PC-9 (cell line): Measurements from ENCODE around the gene LMO7. TPM values are rescaled to one million over a fixed set of nuclear protein-coding genes. Genes with fewer than 3 reads are reported as not detected.

Source experiments
- BruUV-seq: library from RNA; stranded (reverse); fragments of 400-500 nt; replicated peaks from 2 replicates; lab custom pipeline; 2021; lab: Mats Ljungman, UMichigan
- CTCF ChIA-PET: fragments of 300-600 bp; sonication (Branson Sonifier 250); formaldehyde crosslinking; loops from one replicate; lab custom pipeline; 2022; ENCODE audit warnings: antibody characterized with exemption; lab: Charles Lee
- POLR2A ChIA-PET: fragments of 300-600 bp; sonication (Branson Sonifier 250); formaldehyde crosslinking; loops from one replicate; lab custom pipeline; 2022; ENCODE audit warnings: antibody characterized with exemption; ENCODE audit not compliant: unreplicated experiment; lab: Charles Lee
- DNase-seq, 2 experiments: peaks; one replicate each; pipeline versions ENCODE4 v3.0.0 to v3.0.0-alpha.2; 2015 to 2022; ENCODE audit warnings: mixed read lengths in 1 of 2
- H2AFZ ChIP-seq: fragments of 200-600 bp; sonication (generic); 2 replicates; pipeline ENCODE4 v1.8.1; 2017; ENCODE audit warnings: antibody characterized with exemption
- H3F3A ChIP-seq: fragments of 200-600 bp; sonication (generic); 2 replicates; pipeline ENCODE4 v1.8.1; 2017; ENCODE audit warnings: antibody characterized with exemption, mild to moderate bottlenecking, low read depth; ENCODE audit not compliant: insufficient read depth
- H3K27ac ChIP-seq: fragments of 200-600 bp; sonication (generic); 2 replicates; pipeline ENCODE4 v1.6.1; 2016; ENCODE audit warnings: mixed run types
- H3K27me3 ChIP-seq: fragments of 200-600 bp; sonication (generic); 2 replicates; pipeline ENCODE4 v1.6.1; 2016; ENCODE audit warnings: low read depth, mixed run types; ENCODE audit not compliant: insufficient read depth
- H3K36me3 ChIP-seq: fragments of 200-600 bp; sonication (generic); 2 replicates; pipeline ENCODE4 v1.6.1; 2016; ENCODE audit warnings: low read depth, mixed run types
- H3K4me1 ChIP-seq: fragments of 200-600 bp; sonication (generic); replicated peaks from 2 replicates; pipeline ENCODE4 v1.6.1; 2016; ENCODE audit warnings: mixed run types; ENCODE audit not compliant: insufficient read depth
- H3K4me2 ChIP-seq: fragments of 200-600 bp; sonication (generic); 2 replicates; pipeline ENCODE4 v1.6.1; 2017; ENCODE audit warnings: mixed run types
- H3K4me3 ChIP-seq: fragments of 200-600 bp; sonication (generic); 2 replicates; pipeline ENCODE4 v1.6.1; 2016; ENCODE audit warnings: mixed run types
- H3K79me2 ChIP-seq: fragments of 200-600 bp; sonication (generic); 2 replicates; pipeline ENCODE4 v1.6.1; 2017; ENCODE audit warnings: low read depth, mixed run types
- H3K9me2 ChIP-seq: fragments of 200-600 bp; sonication (generic); 2 replicates; pipeline ENCODE4 v1.8.1; 2017; ENCODE audit warnings: mild to moderate bottlenecking; ENCODE audit not compliant: insufficient read depth
- H3K9me3 ChIP-seq: fragments of 200-600 bp; sonication (generic); 2 replicates; pipeline ENCODE4 v1.8.1; 2016; ENCODE audit warnings: low read depth; ENCODE audit not compliant: insufficient read depth
- H4K20me1 ChIP-seq: fragments of 200-600 bp; sonication (generic); 2 replicates; pipeline ENCODE4 v1.8.1; 2017; ENCODE audit not compliant: insufficient read depth
- CTCF ChIP-seq: fragments of 200-600 bp; sonication (generic); conservative IDR thresholded peaks from 2 replicates; pipeline ENCODE4 v1.6.1; 2017; ENCODE audit warnings: mixed run types, antibody characterized with exemption, mild to moderate bottlenecking, moderate library complexity
- EZH2 ChIP-seq: fragments of 200-600 bp; sonication (generic); IDR thresholded peaks from 2 replicates; pipeline ENCODE4 v1.8.0; 2017; ENCODE audit warnings: antibody characterized with exemption, low read depth
- intact Hi-C: fragments of 100-400 bp; cut with micrococcal nuclease; formaldehyde crosslinking; loops from one replicate; pipeline ENCODE4 v1.10.0; 2022; ENCODE audit not compliant: unreplicated experiment
- total RNA-seq: library from RNA; stranded (reverse); gene quantifications from 2 replicates; pipeline ENCODE4 v1.2.3, GENCODE V29; 2021

LMO7 gene
- total RNA-seq, 1 experiment from 2014 or later: 93.0 TPM

DNA sequence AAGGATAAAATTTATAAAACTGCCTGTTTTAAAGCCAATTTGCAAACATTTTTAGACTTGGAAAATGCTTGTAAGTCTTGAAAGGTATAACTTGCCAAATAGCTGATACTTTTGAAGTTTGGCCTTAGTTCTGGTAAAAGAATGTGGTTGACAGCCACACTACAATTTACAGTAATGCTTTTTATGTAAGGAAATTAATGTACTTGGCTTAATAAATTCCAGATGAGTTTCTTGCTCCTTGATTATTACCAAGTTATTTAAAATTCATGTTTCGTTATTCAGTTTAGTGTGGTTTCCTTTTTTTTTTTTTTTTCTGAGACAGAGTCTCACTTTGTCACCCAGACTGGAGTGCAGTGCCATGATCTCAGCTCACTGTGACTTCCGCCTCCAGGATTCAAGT is 14.9 kb downstream of the LMO7 start:
- Histone ChIP-seq H4K20me1 (no peaks in the 10 kb centered on the region), H3K27ac (no peak overlapping the region), H3K4me2 (no peak overlapping the region), H3K9me2 (no peaks in the 10 kb centered on the region), H3K79me2 (no peaks in the 10 kb centered on the region), H3K9me3 (no peaks in the 10 kb centered on the region), H3K27me3 (no peaks in the 10 kb centered on the region), H3K36me3 (no peaks in the 10 kb centered on the region), H3K4me1 (no peaks in the 10 kb centered on the region), H3K4me3 (no peak overlapping the region), H2AFZ (no peak overlapping the region), H3F3A (no peaks in the 10 kb centered on the region)
- TF ChIP-seq EZH2 (no peak), CTCF (no peak)
- ChIA-PET POLR2A (no interaction called here), CTCF (no interaction called here)
- intact Hi-C loops: no loop called here
- BruUV-seq: no TSS peak
- no peak for DNase-seq

DNA sequence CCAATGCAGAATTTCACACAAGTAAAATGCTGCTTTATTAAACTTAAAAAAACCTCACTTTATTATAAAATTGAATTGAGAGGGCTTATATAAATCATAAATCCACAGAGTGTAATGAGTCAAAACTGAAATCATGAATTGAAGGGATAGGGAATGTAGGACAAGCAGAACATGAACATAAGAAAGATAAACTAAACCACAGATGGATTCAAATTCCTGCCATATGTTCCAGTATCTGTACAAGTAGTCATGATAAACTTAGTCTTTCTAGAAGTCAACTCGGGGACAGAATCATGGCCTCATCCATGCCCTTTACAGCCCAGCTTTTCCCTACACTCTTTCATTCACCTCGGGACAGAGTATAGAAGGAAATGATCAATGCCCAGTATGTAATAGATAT is 16.6 kb downstream of the LMO7 start:
- POLR2A ChIA-PET: no interaction called here
- H3F3A ChIP-seq: no peaks in the 10 kb centered on the region
- H3K4me3 ChIP-seq: no peak overlapping the region
- intact Hi-C loops: no loop called here
- no peak overlapping the region for H3K4me2 ChIP-seq
- H3K9me3 ChIP-seq: no peaks in the 10 kb centered on the region
- TF ChIP-seq CTCF (no peak), EZH2 (no peak)
- no peaks in the 10 kb centered on the region for H3K79me2 ChIP-seq
- CTCF ChIA-PET: no interaction called here
- no peak for DNase-seq
- no TSS peak for BruUV-seq
- H2AFZ ChIP-seq: no peak overlapping the region
- no peaks in the 10 kb centered on the region for H3K27me3 ChIP-seq
- no peaks in the 10 kb centered on the region for H3K4me1 ChIP-seq
- no peaks in the 10 kb centered on the region for H3K36me3 ChIP-seq
- H4K20me1 ChIP-seq: no peaks in the 10 kb centered on the region
- no peaks in the 10 kb centered on the region for H3K9me2 ChIP-seq
- H3K27ac ChIP-seq: no peak overlapping the region

- H3F3A ChIP-seq: no peaks in the 10 kb centered on the region
- H3K27me3 ChIP-seq: no peaks in the 10 kb centered on the region
- no peaks in the 10 kb centered on the region for H3K9me3 ChIP-seq
- intact Hi-C loops: no loop called here
- no peak overlapping the region for H3K4me2 ChIP-seq
- no peak for DNase-seq
- H2AFZ ChIP-seq: no peak overlapping the region
- CTCF ChIA-PET: no interaction called here
- no peak for TF ChIP-seq CTCF
- no peak for TF ChIP-seq EZH2
- no peak overlapping the region for H3K27ac ChIP-seq
- no peaks in the 10 kb centered on the region for H3K36me3 ChIP-seq
- H3K9me2 ChIP-seq: no peaks in the 10 kb centered on the region
- no peaks in the 10 kb centered on the region for H3K4me1 ChIP-seq
- POLR2A ChIA-PET: no interaction called here
- BruUV-seq: no TSS peak
- no peaks in the 10 kb centered on the region for H4K20me1 ChIP-seq
- no peaks in the 10 kb centered on the region for H3K79me2 ChIP-seq
- no peak overlapping the region for H3K4me3 ChIP-seq
These were observed 20.4 kb downstream of the LMO7 start for GRCh38 chr13:75656425-75656989.
